Measurements from ENCODE around the gene PGLYRP3.

PGLYRP3 gene

DNA sequence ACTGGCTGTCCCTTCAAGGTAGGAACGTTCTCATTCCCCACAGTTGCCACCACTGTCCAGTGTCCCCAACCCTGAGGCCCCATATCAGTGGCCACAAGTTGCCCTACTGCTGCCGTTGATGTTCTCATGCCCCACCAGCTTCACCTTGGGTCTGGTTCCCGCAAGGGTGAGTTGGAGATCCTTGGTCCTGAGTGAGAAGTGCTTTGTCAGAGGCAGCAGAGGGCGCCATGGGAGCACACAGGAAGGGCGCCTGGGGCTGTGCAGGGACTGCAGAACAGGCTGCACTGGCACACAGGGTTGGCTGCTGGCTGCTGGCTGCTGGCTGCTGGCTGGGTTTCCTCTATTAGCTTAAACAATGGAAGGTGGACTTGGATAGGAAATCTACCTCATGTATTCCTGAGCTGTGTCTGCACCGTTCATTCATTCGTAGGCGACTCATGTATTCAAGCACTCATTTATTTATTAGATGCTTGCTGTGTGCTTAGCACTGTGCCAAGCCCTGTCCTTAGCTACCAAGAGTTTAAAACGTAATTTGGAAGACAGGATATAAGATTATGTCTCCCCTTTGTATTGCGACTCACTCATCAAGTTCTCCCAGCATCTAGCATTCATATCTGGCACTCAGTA lies 42.8 kb upstream of the PGLYRP3 start:
- Histone ChIP-seq H4K91ac (ENCODE audit: low read length) (no peak overlapping the region), H3K23ac (ENCODE audit: low read length in 2 of 2) (no peak overlapping the region), H3K18ac (ENCODE audit: low read depth in 1 of 2, low read length in 2 of 2) (no peak overlapping the region), H3K4me1 (ENCODE audit: control insufficient read depth, insufficient read depth, low read depth, low read length) (no peaks in the 10 kb centered on the region), H3K4me3 (ENCODE audit: insufficient read depth in 1 of 2, low read depth in 1 of 2, low read length in 2 of 2) (no peak overlapping the region), H3K4ac (ENCODE audit: low read depth in 1 of 2, low read length in 2 of 2) (no peak overlapping the region), H3K27ac (ENCODE audit: low read length, poor library complexity, severe bottlenecking) (no peak overlapping the region), H3K4me2 (ENCODE audit: low read length, poor library complexity, severe bottlenecking) (no peak overlapping the region), H3K27me3 (ENCODE audit: control insufficient read depth in 1 of 2, insufficient read depth in 1 of 2, low read length in 2 of 2) (peaks cover 0 to 74% of the 10 kb centered on the region in 2 experiments), H2BK5ac (ENCODE audit: low read depth, low read length, poor library complexity, severe bottlenecking) (no peak overlapping the region), H2AFZ (ENCODE audit: low read depth, low read length) (no peak overlapping the region), H3K14ac (ENCODE audit: low read length in 2 of 2) (no peak overlapping the region), H3K36me3 (ENCODE audit: control insufficient read depth in 1 of 2, insufficient read depth in 2 of 2, low read depth in 1 of 2, low read length in 2 of 2) (no peaks in the 10 kb centered on the region), H2AK5ac (ENCODE audit: low read length, severe bottlenecking) (no peak overlapping the region), H3K9me3 (ENCODE audit: control insufficient read depth, low read length) (no peaks in the 10 kb centered on the region), H2BK120ac (ENCODE audit: low read depth, low read length) (no peak overlapping the region), H3K79me1 (replicated peaks; ENCODE audit: low read length, poor library complexity, severe bottlenecking) (no peaks in the 10 kb centered on the region), H2BK12ac (ENCODE audit: low read length in 2 of 2) (no peak overlapping the region), H2BK15ac (ENCODE audit: low read depth, poor library complexity, severe bottlenecking) (no peak overlapping the region), H3K9ac (ENCODE audit: low read length) (no peak overlapping the region), H4K8ac (ENCODE audit: low read length) (no peak overlapping the region)
- 43% methylated on average over 7 of the region's 10 CpGs for WGBS
- peak; percentile 24 for DNase-seq

DNA sequence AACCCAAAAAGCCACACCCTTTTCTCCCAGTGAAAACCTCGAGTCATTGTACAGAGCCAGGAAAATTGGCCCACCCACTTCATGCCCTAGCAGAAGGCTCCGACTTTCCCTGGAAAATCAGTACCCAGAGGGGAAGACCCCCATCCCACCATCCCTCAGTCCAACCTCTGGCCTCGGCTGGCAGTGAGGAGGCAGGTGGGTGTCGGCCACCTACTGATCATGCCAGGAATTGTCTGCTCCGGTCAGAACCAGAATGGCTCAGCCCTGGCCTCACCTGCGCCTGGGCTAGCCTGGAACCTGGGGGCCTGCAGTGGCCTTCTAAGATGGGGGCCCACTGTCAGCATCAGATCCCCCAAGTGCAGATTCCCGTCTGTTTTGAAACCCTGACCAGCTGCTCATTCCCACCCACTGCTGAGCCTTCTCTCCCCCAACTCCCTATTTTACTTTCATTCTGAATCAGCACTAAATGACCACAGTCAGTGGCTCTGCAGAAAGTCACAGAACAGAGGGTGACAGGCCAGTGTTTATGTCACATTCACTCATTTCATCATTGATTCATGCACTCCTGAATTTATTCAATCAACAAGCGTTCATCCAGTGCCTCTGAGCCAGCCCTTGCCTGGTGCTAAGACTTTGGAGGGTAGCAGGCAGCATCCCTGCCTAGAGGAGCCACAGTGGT lies 41.9 kb upstream of the PGLYRP3 start:
- H3K79me1 ChIP-seq (replicated peaks; ENCODE audit: low read length, poor library complexity, severe bottlenecking): no peaks in the 10 kb centered on the region
- H3K18ac ChIP-seq (ENCODE audit: low read depth in 1 of 2, low read length in 2 of 2): no peak overlapping the region
- peaks cover 3 to 82% of the 10 kb centered on the region in 2 experiments for H3K27me3 ChIP-seq (ENCODE audit: control insufficient read depth in 1 of 2, insufficient read depth in 1 of 2, low read length in 2 of 2)
- H4K91ac ChIP-seq (ENCODE audit: low read length): no peak overlapping the region
- H3K14ac ChIP-seq (ENCODE audit: low read length in 2 of 2): no peak overlapping the region
- no peak overlapping the region for H2BK5ac ChIP-seq (ENCODE audit: low read depth, low read length, poor library complexity, severe bottlenecking)
- no peaks in the 10 kb centered on the region for H3K4me1 ChIP-seq (ENCODE audit: control insufficient read depth, insufficient read depth, low read depth, low read length)
- H2AFZ ChIP-seq (ENCODE audit: low read depth, low read length): no peak overlapping the region
- no peaks in the 10 kb centered on the region for H3K9me3 ChIP-seq (ENCODE audit: control insufficient read depth, low read length)
- no peak overlapping the region for H3K4me3 ChIP-seq (ENCODE audit: insufficient read depth in 1 of 2, low read depth in 1 of 2, low read length in 2 of 2)
- no peak overlapping the region for H4K8ac ChIP-seq (ENCODE audit: low read length)
- no peak overlapping the region for H3K4ac ChIP-seq (ENCODE audit: low read depth in 1 of 2, low read length in 2 of 2)
- no peak for DNase-seq
- no peaks in the 10 kb centered on the region for H3K36me3 ChIP-seq (ENCODE audit: control insufficient read depth in 1 of 2, insufficient read depth in 2 of 2, low read depth in 1 of 2, low read length in 2 of 2)
- H3K9ac ChIP-seq (ENCODE audit: low read length): no peak overlapping the region
- H3K4me2 ChIP-seq (ENCODE audit: low read length, poor library complexity, severe bottlenecking): no peak overlapping the region
- 51% methylated on average over 8 of the region's 8 CpGs for WGBS
- H3K27ac ChIP-seq (ENCODE audit: low read length, poor library complexity, severe bottlenecking): no peak overlapping the region
- H3K23ac ChIP-seq (ENCODE audit: low read length in 2 of 2): peak overlapping the region in 1 of 2 experiments; percentile 14
- H2BK15ac ChIP-seq (ENCODE audit: low read depth, poor library complexity, severe bottlenecking): no peak overlapping the region
- H2BK120ac ChIP-seq (ENCODE audit: low read depth, low read length): no peak overlapping the region
- H2AK5ac ChIP-seq (ENCODE audit: low read length, severe bottlenecking): no peak overlapping the region
- H2BK12ac ChIP-seq (ENCODE audit: low read length in 2 of 2): no peak overlapping the region

DNA sequence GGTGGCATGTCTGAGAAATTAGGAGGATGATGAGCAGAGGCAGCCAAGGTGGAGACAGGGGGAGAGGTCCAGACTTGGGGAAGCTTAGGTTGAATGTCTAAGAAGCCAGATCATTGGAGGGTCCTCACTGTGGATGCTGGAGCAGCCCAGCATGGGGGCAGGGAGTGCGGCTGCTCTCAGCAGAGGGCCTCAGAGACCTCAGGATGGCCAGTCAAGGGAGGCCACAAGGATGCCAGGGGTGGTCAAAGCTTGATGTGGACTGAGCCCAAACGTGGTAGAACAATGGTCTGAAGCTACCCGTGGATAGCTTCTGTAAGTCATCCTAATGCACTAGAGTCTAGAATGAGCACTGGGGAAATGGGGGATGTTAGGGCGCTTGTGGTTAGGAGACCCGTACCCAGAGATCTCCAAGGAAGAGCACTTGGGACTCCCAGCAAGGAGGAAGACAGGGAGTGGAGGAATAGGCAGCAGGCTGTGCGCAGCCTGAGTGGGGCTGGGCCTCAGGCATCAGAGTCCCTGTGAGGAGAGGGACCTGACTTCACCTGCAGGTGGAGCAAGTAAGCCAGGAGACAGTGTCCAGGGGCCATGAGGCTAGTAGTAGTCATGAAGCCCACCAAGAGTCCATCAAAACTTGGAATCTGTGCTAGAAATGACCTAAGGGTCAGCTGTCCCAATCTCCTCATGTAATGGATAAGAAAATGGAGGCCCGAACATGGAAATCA lies 40.6 kb upstream of the PGLYRP3 start:
- Histone ChIP-seq H3K4me2 (ENCODE audit: low read length, poor library complexity, severe bottlenecking) (no peak overlapping the region), H3K4me3 (ENCODE audit: insufficient read depth in 1 of 2, low read depth in 1 of 2, low read length in 2 of 2) (no peak overlapping the region), H3K4me1 (ENCODE audit: control insufficient read depth, insufficient read depth, low read depth, low read length) (no peaks in the 10 kb centered on the region), H3K4ac (ENCODE audit: low read depth in 1 of 2, low read length in 2 of 2) (no peak overlapping the region), H3K9ac (ENCODE audit: low read length) (no peak overlapping the region), H2BK120ac (ENCODE audit: low read depth, low read length) (no peak overlapping the region), H3K14ac (ENCODE audit: low read length in 2 of 2) (no peak overlapping the region), H2BK15ac (ENCODE audit: low read depth, poor library complexity, severe bottlenecking) (no peak overlapping the region), H4K8ac (ENCODE audit: low read length) (no peak overlapping the region), H3K36me3 (ENCODE audit: control insufficient read depth in 1 of 2, insufficient read depth in 2 of 2, low read depth in 1 of 2, low read length in 2 of 2) (no peaks in the 10 kb centered on the region), H3K27me3 (ENCODE audit: control insufficient read depth in 1 of 2, insufficient read depth in 1 of 2, low read length in 2 of 2) (peaks cover 8 to 84% of the 10 kb centered on the region in 2 experiments), H2AFZ (ENCODE audit: low read depth, low read length) (no peak overlapping the region), H4K91ac (ENCODE audit: low read length) (no peak overlapping the region), H3K9me3 (ENCODE audit: control insufficient read depth, low read length) (no peaks in the 10 kb centered on the region), H2BK5ac (ENCODE audit: low read depth, low read length, poor library complexity, severe bottlenecking) (no peak overlapping the region), H3K23ac (ENCODE audit: low read length in 2 of 2) (no peak overlapping the region), H3K79me1 (replicated peaks; ENCODE audit: low read length, poor library complexity, severe bottlenecking) (no peaks in the 10 kb centered on the region), H2BK12ac (ENCODE audit: low read length in 2 of 2) (no peak overlapping the region), H2AK5ac (ENCODE audit: low read length, severe bottlenecking) (no peak overlapping the region), H3K18ac (ENCODE audit: low read depth in 1 of 2, low read length in 2 of 2) (no peak overlapping the region), H3K27ac (ENCODE audit: low read length, poor library complexity, severe bottlenecking) (no peak overlapping the region)
- 72% methylated on average over 7 of the region's 7 CpGs for WGBS
- DNase-seq: peak; percentile 11

DNA sequence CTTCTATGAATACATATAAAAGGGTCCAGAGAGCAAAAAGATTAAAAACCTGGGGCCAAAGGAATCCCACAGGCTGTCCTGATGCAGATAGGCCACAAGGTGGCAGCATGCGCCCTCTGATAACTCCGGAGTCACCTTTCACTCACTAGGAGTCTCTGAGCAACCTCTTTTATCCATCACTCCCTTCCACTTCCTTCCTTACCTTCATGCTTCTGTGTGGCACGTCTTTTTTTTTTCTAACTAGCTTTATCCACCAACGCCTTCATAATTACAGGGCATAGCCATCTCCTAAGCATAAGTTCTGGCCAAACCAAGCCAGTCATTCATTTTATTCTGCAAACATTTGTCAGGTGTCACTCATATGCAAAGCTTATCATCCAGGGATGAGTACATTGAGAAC lies 39.8 kb upstream of the PGLYRP3 start:
- Histone ChIP-seq H2BK120ac (ENCODE audit: low read depth, low read length) (no peak overlapping the region), H3K14ac (ENCODE audit: low read length in 2 of 2) (no peak overlapping the region), H3K23ac (ENCODE audit: low read length in 2 of 2) (no peak overlapping the region), H3K4me3 (ENCODE audit: insufficient read depth in 1 of 2, low read depth in 1 of 2, low read length in 2 of 2) (no peak overlapping the region), H3K4me1 (ENCODE audit: control insufficient read depth, insufficient read depth, low read depth, low read length) (no peaks in the 10 kb centered on the region), H2AFZ (ENCODE audit: low read depth, low read length) (no peak overlapping the region), H3K79me1 (replicated peaks; ENCODE audit: low read length, poor library complexity, severe bottlenecking) (no peaks in the 10 kb centered on the region), H2BK5ac (ENCODE audit: low read depth, low read length, poor library complexity, severe bottlenecking) (no peak overlapping the region), H3K36me3 (ENCODE audit: control insufficient read depth in 1 of 2, insufficient read depth in 2 of 2, low read depth in 1 of 2, low read length in 2 of 2) (no peaks in the 10 kb centered on the region), H3K27me3 (ENCODE audit: control insufficient read depth in 1 of 2, insufficient read depth in 1 of 2, low read length in 2 of 2) (peaks cover 9 to 84% of the 10 kb centered on the region in 2 experiments), H3K9me3 (ENCODE audit: control insufficient read depth, low read length) (no peaks in the 10 kb centered on the region), H3K4ac (ENCODE audit: low read depth in 1 of 2, low read length in 2 of 2) (no peak overlapping the region), H2AK5ac (ENCODE audit: low read length, severe bottlenecking) (no peak overlapping the region), H2BK12ac (ENCODE audit: low read length in 2 of 2) (no peak overlapping the region), H2BK15ac (ENCODE audit: low read depth, poor library complexity, severe bottlenecking) (no peak overlapping the region), H3K4me2 (ENCODE audit: low read length, poor library complexity, severe bottlenecking) (no peak overlapping the region), H3K9ac (ENCODE audit: low read length) (no peak overlapping the region), H4K91ac (ENCODE audit: low read length) (no peak overlapping the region), H4K8ac (ENCODE audit: low read length) (no peak overlapping the region), H3K27ac (ENCODE audit: low read length, poor library complexity, severe bottlenecking) (no peak overlapping the region), H3K18ac (ENCODE audit: low read depth in 1 of 2, low read length in 2 of 2) (no peak overlapping the region)
- 0% methylated on average over 4 of the region's 4 CpGs for WGBS
- DNase-seq: peak; percentile 62

All from mesenchymal stem cell (in vitro differentiated cells and primary cell).